ENCODE data around the gene SYNE2.

- TF ChIP-seq CTCF (IDR thresholded peaks at IDR 0.05) (no peak), POLR2A (IDR thresholded peaks at IDR 0.05) (no peak)
Observed at GRCh38 chr14:63966407-63966806, 113.6 kb downstream of the SYNE2 start.

Measured in vagina (tissue), 2 donors.